Skeletal muscle satellite cell (primary cell): ENCODE results near the gene NKAIN2.
A peak's percentile ranks its signal among the peaks of the same experiment; 100 is the strongest.

ENCODE experiments used
- H3K27me3 ChIP-seq: 2 replicates; pipeline ENCODE4 v1.7.0; 2013; ENCODE audit warnings: low read length; ENCODE audit not compliant: control insufficient read depth, insufficient read depth
- H3K36me3 ChIP-seq: 2 replicates; pipeline ENCODE4 v1.7.0; 2013; ENCODE audit warnings: mild to moderate bottlenecking, control low read depth, low read length; ENCODE audit not compliant: insufficient read depth
- H3K4me1 ChIP-seq: 2 replicates; pipeline ENCODE4 v1.7.0; 2013; ENCODE audit warnings: low read length; ENCODE audit not compliant: control insufficient read depth, insufficient read depth
- H3K4me2 ChIP-seq: 2 replicates; pipeline ENCODE4 v1.7.0; 2013; ENCODE audit warnings: mild to moderate bottlenecking, low read length
- H3K4me3 ChIP-seq: 2 replicates; pipeline ENCODE4 v1.7.0; 2013; ENCODE audit warnings: low read length
- H3K9ac ChIP-seq: 2 replicates; pipeline ENCODE4 v1.7.0; 2013; ENCODE audit warnings: mild to moderate bottlenecking, low read depth, low read length, moderate library complexity
- H3K9me3 ChIP-seq: replicated peaks from 2 replicates; pipeline ENCODE4 v1.7.0; 2013; ENCODE audit warnings: mild to moderate bottlenecking, control low read depth, low read length

Gene NKAIN2

GRCh38 chr6:123925842-123926399 lies 122.3 kb downstream of the NKAIN2 start:
- no peaks in the 10 kb centered on the region for H3K27me3 ChIP-seq
- H3K36me3 ChIP-seq, result no peaks in the 10 kb centered on the region
- H3K4me3 ChIP-seq, result no peak overlapping the region
- H3K9me3 ChIP-seq, result no peaks in the 10 kb centered on the region
- peak overlapping the region; percentile 15 for H3K4me2 ChIP-seq
- H3K4me1 ChIP-seq, result peaks cover 22% of the 10 kb centered on the region
- no peak overlapping the region for H3K9ac ChIP-seq

DNA sequence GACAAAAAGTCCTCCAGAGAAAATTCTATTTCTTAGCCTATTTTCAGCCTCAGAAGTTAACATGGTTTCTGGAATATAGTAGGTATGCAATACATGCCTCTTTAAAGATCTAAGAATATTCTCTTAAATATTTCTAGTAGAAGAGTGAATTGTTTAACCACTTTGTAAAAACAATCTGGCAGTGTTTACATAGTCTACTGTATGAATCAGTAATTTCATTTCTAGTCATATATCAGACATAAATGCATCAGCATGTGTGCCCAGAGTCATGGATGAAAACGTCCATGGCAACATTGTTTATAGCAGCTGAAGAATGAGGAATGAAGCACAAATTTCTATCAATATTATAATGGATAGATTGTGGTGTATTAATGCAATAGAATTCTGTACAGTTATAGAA lies 124.9 kb downstream of the NKAIN2 start:
- Histone ChIP-seq H3K4me1 (peaks cover 22% of the 10 kb centered on the region), H3K9me3 (no peaks in the 10 kb centered on the region), H3K27me3 (no peaks in the 10 kb centered on the region), H3K36me3 (no peaks in the 10 kb centered on the region), H3K9ac (no peak overlapping the region), H3K4me2 (no peak overlapping the region), H3K4me3 (no peak overlapping the region)

DNA sequence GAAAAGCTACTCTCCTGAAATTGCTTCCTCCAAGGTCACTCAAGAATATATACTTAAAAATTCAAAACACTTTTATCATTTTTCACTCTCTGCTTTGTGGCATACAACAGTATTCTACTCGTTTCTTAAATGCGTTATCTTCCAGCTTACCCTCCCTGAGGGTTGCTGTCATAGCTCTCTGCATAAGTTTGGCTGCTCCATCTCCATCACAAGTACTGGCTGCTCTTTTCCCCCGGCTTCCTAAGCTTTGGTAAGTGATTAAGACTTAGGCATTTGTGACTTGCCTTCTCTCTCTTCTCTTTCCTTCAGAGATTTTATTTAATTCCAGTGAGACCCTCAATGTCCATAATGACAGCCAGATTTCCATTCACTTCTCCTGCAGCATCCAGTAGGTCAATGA lies 128.3 kb downstream of the NKAIN2 start:
- no peak overlapping the region for H3K9ac ChIP-seq
- H3K27me3 ChIP-seq, result no peaks in the 10 kb centered on the region
- H3K4me2 ChIP-seq, result no peak overlapping the region
- no peak overlapping the region for H3K4me3 ChIP-seq
- H3K36me3 ChIP-seq, result no peaks in the 10 kb centered on the region
- H3K4me1 ChIP-seq, result peaks cover 6% of the 10 kb centered on the region
- H3K9me3 ChIP-seq, result no peaks in the 10 kb centered on the region

- no peak overlapping the region for H3K4me2 ChIP-seq
- H3K36me3 ChIP-seq, result no peaks in the 10 kb centered on the region
- no peaks in the 10 kb centered on the region for H3K4me1 ChIP-seq
- H3K9me3 ChIP-seq, result no peaks in the 10 kb centered on the region
- no peaks in the 10 kb centered on the region for H3K27me3 ChIP-seq
- H3K9ac ChIP-seq, result no peak overlapping the region
- H3K4me3 ChIP-seq, result no peak overlapping the region
Measured at GRCh38 chr6:123940551-123940950, 136.9 kb downstream of the NKAIN2 start.

DNA sequence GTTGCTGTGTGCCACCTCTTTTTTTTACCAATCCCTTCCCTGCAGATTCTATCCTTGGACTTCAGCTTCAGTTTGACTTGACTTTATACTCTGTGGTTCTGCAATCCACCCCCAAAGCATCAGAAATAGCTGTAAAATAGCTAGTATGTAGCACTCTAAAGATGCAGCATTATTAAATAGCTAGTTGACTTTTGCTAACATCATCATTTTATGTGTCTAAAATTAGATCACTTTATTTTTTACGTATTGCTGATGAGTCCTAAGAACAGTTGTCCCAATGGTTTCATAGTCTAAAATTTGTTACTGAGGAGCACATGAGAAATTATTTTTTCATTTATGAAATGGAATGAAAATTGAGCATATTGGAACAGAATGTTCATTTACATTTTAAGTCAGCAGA lies 138.2 kb downstream of the NKAIN2 start:
- H3K4me1 ChIP-seq, result no peaks in the 10 kb centered on the region
- no peaks in the 10 kb centered on the region for H3K36me3 ChIP-seq
- no peaks in the 10 kb centered on the region for H3K27me3 ChIP-seq
- no peak overlapping the region for H3K9ac ChIP-seq
- H3K4me3 ChIP-seq, result no peak overlapping the region
- no peak overlapping the region for H3K4me2 ChIP-seq
- H3K9me3 ChIP-seq, result no peaks in the 10 kb centered on the region

DNA sequence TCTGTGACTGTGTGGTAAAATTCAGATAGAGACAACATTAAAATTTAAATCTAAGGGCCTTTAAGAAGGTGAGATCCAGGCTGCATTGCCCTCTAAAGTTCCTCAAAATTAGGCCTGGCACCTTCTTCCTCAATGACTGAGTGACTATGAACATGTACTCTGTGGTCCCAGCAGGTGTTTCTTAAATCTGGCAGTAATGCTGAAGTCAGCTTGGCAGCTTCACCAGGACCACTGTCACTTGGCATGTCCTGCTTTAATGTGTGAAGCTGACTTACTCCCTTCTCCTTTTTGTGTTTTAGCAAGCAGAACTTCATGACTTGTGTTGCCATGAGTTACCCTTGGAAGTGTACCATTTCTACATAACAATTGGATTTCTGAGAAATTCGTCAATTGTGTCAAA lies 141.7 kb downstream of the NKAIN2 start:
- H3K9ac ChIP-seq, result no peak overlapping the region
- no peaks in the 10 kb centered on the region for H3K4me1 ChIP-seq
- no peaks in the 10 kb centered on the region for H3K36me3 ChIP-seq
- H3K9me3 ChIP-seq, result no peaks in the 10 kb centered on the region
- H3K4me2 ChIP-seq, result no peak overlapping the region
- no peak overlapping the region for H3K4me3 ChIP-seq
- H3K27me3 ChIP-seq, result no peaks in the 10 kb centered on the region

DNA sequence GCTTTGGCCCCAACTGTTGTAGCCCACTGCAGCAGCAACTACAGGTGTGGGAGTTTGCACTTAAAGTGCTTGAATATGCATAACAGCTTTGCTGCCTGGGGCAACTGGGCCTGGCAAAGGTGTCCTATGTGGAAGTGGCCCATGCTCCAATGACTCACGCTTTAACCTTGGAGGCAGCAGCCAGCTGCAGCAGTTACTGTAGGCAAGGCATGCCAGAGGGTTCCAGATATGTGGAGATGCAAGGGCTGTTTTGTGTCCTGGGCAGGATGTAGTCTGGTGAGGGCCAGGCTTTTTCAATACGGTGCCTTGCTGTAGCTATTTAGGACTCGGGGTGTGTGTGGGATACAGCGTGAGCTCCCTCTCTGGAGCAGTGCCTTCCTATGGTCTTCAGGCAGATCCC lies 150.3 kb downstream of the NKAIN2 start:
- no peaks in the 10 kb centered on the region for H3K36me3 ChIP-seq
- H3K4me1 ChIP-seq, result no peaks in the 10 kb centered on the region
- H3K9me3 ChIP-seq, result no peaks in the 10 kb centered on the region
- no peaks in the 10 kb centered on the region for H3K27me3 ChIP-seq
- no peak overlapping the region for H3K9ac ChIP-seq
- no peak overlapping the region for H3K4me2 ChIP-seq
- H3K4me3 ChIP-seq, result no peak overlapping the region

DNA sequence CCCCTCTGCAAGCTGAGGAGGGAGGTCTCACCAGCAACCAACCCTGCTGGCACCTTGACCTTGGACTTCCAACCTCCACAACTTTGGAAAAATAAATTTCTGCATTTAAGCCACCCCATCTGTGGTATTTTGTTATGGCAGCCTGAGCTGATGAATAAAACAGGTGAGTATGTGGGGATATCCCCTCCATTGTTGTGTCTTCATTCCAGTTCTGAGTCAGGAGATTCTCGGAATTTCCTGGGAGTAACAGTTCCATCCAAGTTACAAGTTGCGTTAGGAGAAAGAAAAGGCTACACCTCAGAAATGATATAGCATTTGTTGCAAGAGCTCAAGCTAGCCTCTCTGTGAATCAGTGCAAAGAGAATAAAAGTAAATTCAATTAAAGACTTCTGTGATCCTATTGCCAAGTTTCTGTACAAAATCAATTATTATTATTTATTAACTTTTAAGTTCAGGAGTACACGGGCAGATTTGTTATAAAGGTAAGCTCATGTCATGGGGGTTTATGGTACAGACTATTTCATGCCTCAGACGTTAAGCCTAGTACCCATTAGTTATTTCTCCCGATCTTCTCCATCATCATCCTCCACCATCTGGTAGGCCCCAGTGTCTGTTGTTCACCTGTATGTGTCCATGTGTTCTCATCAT lies 153.0 kb downstream of the NKAIN2 start:
- Histone ChIP-seq H3K4me3 (no peak overlapping the region), H3K4me2 (no peak overlapping the region), H3K4me1 (no peaks in the 10 kb centered on the region), H3K9ac (no peak overlapping the region), H3K27me3 (no peaks in the 10 kb centered on the region), H3K9me3 (no peaks in the 10 kb centered on the region), H3K36me3 (no peaks in the 10 kb centered on the region)

DNA sequence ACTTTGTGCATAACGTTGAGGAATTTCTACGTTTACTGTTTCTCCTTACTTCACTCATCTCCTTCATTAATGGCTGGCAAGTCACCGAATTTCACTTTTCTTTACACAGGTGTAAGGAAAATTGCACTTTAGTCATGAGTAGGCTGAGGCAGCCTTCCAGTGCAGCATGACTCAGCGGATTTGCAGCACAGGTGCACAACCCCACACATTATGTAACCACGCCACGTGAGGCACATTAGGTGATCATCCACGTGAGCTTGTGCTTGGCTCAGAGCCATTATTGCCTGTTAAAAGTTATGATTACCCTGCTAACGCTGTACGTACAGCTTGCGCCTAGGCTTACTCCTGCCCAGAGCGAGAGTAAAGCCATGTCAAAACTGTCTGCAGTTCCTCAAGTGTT lies 158.8 kb downstream of the NKAIN2 start:
- Histone ChIP-seq H3K4me2 (no peak overlapping the region), H3K9me3 (no peaks in the 10 kb centered on the region), H3K27me3 (no peaks in the 10 kb centered on the region), H3K36me3 (no peaks in the 10 kb centered on the region), H3K4me1 (peaks cover 4% of the 10 kb centered on the region), H3K4me3 (no peak overlapping the region), H3K9ac (no peak overlapping the region)

DNA sequence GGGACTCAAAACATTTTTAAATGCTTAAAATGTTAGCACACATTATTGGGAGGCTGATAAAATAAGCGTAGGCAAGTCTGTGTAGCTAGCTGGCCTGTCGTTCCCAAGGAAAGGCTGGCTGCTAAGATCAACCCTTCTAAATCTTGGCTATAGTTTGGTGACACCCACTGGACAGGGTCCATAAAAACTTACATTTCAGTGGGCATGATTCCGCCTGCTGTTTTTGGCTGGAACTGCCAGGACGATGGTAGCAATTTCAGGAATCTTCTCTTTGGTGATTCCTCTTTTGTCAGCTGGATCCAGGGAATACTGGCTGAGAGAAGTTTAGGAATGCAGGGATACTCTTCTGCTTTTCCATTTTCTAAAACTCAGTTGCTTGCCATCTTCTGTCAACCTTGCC lies 162.2 kb downstream of the NKAIN2 start:
- Histone ChIP-seq H3K4me1 (peaks cover 4% of the 10 kb centered on the region), H3K4me2 (no peak overlapping the region), H3K9me3 (no peaks in the 10 kb centered on the region), H3K4me3 (no peak overlapping the region), H3K36me3 (no peaks in the 10 kb centered on the region), H3K27me3 (no peaks in the 10 kb centered on the region), H3K9ac (no peak overlapping the region)

GRCh38 chr6:123966618-123967017 lies 163.0 kb downstream of the NKAIN2 start:
- no peaks in the 10 kb centered on the region for H3K36me3 ChIP-seq
- H3K27me3 ChIP-seq, result no peaks in the 10 kb centered on the region
- H3K4me1 ChIP-seq, result peaks cover 4% of the 10 kb centered on the region
- H3K4me3 ChIP-seq, result no peak overlapping the region
- H3K4me2 ChIP-seq, result no peak overlapping the region
- H3K9ac ChIP-seq, result no peak overlapping the region
- H3K9me3 ChIP-seq, result no peaks in the 10 kb centered on the region

DNA sequence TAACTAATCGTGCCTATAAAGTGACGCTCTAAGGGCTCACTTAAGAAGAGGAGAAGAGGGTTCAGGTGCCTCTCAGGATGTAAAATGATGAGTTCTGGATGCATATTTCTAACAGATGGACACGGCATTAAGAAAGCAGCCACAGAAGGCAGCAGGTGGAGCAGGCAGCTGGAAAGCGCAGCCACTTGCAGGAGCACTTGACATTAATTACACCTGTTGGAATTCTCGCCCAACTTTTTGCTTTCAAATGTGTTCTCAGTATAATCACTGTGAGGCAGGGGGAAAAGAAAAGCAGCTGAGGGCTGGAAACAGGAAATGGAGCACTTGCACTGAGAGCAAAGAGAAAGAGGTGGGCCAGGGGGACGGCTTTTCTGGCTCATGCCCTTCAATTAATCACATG lies 164.2 kb downstream of the NKAIN2 start:
- no peaks in the 10 kb centered on the region for H3K9me3 ChIP-seq
- no peak overlapping the region for H3K4me2 ChIP-seq
- H3K4me1 ChIP-seq, result peaks cover 4% of the 10 kb centered on the region
- no peak overlapping the region for H3K9ac ChIP-seq
- H3K4me3 ChIP-seq, result no peak overlapping the region
- H3K27me3 ChIP-seq, result no peaks in the 10 kb centered on the region
- H3K36me3 ChIP-seq, result no peaks in the 10 kb centered on the region
